Nephron (organoid): ENCODE measurements around the gene PIM3.

Source experiments
- H3K27ac Mint-ChIP-seq, 3 experiments: 2 replicates each; pipeline ENCODE4 v1.8.0; 2020; ENCODE audit warnings: mixed read lengths in 3 of 3, mild to moderate bottlenecking in 2 of 3, moderate library complexity in 1 of 3
- H3K27me3 Mint-ChIP-seq: 2 replicates; pipeline ENCODE4 v1.8.0; 2021; ENCODE audit warnings: low read depth, mild to moderate bottlenecking, moderate library complexity, mixed read lengths
- H3K36me3 Mint-ChIP-seq: 2 replicates; pipeline ENCODE4 v1.8.0; 2020; ENCODE audit warnings: low read depth, mixed read lengths
- H3K4me1 Mint-ChIP-seq: 2 replicates; pipeline ENCODE4 v1.8.0; 2020; ENCODE audit warnings: mixed read lengths
- H3K4me3 Mint-ChIP-seq, 3 experiments: 2 replicates each; pipeline ENCODE4 v1.8.0; 2020; ENCODE audit warnings: mild to moderate bottlenecking in 3 of 3, mixed read lengths in 3 of 3, moderate library complexity in 2 of 3
- H3K9me3 Mint-ChIP-seq: 2 replicates; pipeline ENCODE4 v1.8.0; 2020; ENCODE audit warnings: mixed read lengths
- TF ChIP-seq, protein P1 (sequence below), 3 experiments: fragments of 200-600 bp; sonication (generic); IDR thresholded peaks; one replicate each; pipeline ENCODE4 v1.5.0; 2021; ENCODE audit warnings: antibody characterized with exemption in 3 of 3; ENCODE audit not compliant: unreplicated experiment in 3 of 3

Gene PIM3

DNA sequence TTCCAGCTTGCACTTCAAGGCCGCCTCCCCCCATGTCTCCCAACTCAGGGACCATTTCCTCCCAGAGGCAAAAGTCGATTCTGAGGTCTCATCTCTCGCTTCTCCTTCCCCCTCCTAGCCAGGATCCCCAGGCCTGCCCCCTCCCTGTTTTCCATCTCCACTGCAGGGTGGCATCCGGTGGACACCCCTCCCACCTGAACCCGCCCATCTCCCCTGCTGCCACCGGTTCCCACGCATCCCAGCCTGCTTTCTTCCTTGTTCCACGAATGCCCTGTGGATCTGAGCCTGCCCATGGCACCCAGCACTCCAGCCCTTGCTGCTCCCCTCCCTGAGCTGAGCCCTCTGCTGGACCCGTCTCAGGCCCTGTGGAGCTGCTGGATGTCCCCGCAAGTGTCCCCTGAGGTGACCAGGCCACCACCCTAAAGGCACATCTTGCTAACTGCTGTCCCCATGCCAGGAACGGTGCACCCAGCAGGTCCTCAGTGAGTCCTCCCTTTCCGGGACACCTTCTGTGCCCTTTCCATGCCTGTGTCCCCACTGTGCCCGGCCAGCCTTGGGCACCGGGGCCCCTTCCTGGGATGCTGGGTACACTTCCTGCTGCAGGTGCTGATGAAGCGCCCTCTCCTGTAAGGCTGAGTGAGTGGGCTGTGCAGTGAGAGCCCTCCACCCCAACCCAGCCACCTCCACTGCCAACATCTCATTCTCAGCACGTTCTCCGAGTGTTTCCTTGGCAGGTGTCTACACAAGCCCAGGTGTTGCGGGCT is 51.1 kb downstream of the PIM3 start:
- no peaks in the 10 kb centered on the region for H3K4me1 Mint-ChIP-seq
- no peaks in the 10 kb centered on the region for H3K9me3 Mint-ChIP-seq
- peaks cover 65% of the 10 kb centered on the region for H3K27me3 Mint-ChIP-seq
- peak overlapping the region in 2 of 3 experiments; percentile 26 to 58 for H3K4me3 Mint-ChIP-seq
- TF ChIP-seq, protein P1, sequence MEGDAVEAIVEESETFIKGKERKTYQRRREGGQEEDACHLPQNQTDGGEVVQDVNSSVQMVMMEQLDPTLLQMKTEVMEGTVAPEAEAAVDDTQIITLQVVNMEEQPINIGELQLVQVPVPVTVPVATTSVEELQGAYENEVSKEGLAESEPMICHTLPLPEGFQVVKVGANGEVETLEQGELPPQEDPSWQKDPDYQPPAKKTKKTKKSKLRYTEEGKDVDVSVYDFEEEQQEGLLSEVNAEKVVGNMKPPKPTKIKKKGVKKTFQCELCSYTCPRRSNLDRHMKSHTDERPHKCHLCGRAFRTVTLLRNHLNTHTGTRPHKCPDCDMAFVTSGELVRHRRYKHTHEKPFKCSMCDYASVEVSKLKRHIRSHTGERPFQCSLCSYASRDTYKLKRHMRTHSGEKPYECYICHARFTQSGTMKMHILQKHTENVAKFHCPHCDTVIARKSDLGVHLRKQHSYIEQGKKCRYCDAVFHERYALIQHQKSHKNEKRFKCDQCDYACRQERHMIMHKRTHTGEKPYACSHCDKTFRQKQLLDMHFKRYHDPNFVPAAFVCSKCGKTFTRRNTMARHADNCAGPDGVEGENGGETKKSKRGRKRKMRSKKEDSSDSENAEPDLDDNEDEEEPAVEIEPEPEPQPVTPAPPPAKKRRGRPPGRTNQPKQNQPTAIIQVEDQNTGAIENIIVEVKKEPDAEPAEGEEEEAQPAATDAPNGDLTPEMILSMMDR (IDR thresholded peaks at IDR 0.05; ENCODE audit: unreplicated experiment in 3 of 3), result no peak
- H3K36me3 Mint-ChIP-seq, result no peaks in the 10 kb centered on the region
- H3K27ac Mint-ChIP-seq, result no peak overlapping the region

DNA sequence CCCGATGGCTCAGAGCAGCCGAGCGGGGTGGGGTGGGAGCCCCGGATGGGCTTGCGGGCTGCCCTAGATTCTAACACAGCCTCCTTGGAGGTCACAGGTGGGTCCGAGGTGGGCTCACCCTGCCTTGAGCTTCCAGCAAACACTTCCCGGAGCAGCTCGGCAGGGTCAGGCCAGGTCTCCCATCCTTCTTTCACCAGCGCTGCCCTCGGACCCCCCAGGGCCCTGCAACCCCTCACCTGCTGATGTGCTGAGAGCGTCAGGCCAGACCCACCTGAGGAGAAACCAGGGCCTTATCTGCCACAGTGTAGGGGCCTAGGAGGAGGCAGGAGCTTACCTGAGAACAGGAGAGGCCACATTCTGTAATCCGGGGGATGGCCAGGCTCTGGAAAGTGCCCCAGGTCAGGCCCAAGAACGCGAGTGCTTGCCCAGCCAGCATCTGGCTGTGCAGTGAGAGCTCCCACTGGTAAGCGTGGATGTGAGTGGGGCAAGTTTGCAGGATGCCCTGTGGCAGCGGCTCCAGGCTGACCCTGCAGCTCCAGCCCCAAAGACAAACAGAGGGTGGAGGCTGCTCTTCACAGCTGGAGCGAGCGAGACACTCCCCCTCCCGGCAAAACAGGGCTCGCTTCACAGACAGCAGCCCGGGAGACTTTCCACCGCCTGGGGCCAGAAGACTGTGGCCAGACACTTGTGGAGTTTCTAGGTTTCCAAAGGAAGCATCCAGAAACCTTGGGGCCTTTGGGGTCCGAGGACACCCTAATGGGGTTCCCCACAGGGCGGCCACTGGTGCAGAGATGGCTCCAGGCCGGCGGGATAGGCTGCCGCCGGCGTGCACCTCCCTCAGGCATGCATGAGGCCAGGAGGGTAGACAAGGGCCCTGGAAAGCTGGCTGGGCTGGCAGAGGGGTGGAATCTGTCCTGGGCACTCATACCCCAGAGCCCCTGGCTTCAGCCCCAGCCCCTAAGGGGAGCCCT is 51.9 kb downstream of the PIM3 start, which contains the start of gene IL17REL:
TSS of gene IL17REL (minus strand) at position 555 of the 971 bp plus-strand sequence. CDS start at position 436, 119 bp downstream.
- no peaks in the 10 kb centered on the region for H3K36me3 Mint-ChIP-seq
- no peak within 1 kb of the TSS for H3K27ac Mint-ChIP-seq
- H3K4me1 Mint-ChIP-seq, result peaks cover 1% of the 10 kb centered on the region
- TF ChIP-seq, protein P1 (IDR thresholded peaks at IDR 0.05; ENCODE audit: unreplicated experiment in 3 of 3), result peak in 1 of 3 experiments; percentile 12
- peaks cover 63% of the 10 kb centered on the region for H3K27me3 Mint-ChIP-seq
- H3K9me3 Mint-ChIP-seq, result peaks cover under 1% of the 10 kb centered on the region
- peak within 1 kb of the TSS in 1 of 3 experiments; percentile 58 for H3K4me3 Mint-ChIP-seq
